Activated effector memory CD4-positive, alpha-beta T cell treated with Interleukin-2 at 50 U/mL for 16 hours (primary cell): ENCODE measurements around the gene GMCL2.
"Not testable (repeated sequence)": the region's sequence is repeated elsewhere in the genome, so short reads cannot be mapped to it uniquely, and the experiment has no call there.

Experiments
- DNase-seq: peaks from one replicate; pipeline ENCODE4 v3.0.0-alpha.2; 2020

Gene GMCL2

DNA sequence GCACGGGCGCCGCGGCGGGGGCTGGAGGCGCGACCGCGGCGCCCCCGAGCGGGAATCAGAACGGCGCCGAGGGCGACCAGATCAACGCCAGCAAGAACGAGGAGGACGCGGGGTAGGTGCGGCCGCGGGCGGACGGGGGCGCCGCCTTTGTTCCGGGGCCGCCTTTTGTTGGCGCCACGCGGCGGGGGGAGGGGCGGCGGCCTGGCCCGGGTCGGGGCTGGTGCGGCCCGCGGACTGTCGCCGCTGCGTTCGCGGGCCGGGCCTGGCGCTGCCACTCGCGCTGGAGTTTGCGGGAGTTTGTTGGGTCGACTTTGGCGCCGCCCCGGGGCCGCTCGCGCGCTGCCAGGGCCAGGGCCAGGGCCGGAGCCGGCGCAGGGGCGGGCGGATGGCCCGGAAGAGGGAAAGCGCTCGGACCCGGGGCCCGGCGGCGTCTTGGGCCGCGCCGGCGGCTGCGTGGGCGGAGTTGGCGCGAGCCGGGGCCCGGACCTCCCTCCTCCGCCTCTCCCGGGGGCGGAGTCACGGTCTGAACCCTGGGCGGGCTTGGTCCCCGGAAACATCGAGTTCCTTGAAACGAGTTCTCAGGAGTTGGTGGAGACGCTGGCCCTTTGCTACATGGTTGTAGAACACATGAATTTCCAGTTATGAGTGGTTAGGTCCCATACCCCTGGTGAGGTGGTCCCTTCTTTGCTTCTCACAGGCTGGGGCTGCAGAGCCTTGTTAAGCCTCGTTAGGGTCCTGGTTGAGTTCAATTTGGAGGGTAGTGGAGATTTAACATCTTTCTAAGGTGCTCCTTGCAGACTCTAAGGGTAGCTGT is 18.0 kb upstream of the GMCL2 start:
- DNase-seq, result peak; percentile 67

DNA sequence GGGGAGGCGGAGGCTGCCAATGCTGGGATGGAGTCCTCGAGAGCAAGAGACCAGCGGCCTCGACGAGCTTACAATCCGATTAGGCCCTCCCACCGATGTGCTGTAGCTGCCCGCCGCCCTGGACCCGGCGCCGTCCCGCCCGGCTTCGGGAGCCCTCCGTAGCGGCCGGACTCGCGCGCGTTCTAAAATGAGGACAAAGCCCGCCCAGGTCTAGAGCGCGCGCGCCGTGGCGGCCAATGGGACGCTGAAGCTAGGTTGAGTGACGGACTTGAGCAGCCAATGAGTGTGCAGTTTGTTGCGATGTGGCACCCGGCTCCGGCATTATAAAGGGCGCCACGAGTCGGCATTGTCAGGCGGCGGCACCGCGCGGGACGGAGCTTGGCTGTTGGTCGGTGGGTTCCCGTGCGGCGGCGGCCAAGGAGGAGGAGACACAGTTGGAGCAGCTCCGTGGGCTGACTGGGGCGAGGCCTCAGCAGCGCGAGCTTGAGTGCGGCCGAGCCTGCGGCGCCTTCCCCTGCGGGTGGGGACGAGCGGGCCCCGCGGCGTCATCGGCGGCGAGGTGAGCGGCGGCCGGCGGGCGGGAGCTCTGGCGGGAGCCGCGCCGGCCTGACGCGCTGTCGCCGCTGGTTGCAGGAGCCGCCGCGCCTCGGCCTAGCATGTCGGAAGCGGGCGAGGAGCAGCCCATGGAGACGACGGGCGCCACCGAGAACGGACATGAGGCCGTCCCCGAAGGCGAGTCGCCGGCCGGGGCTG is 17.2 kb upstream of the GMCL2 start, which contains the start of gene HNRNPAB:
Gene HNRNPAB, plus strand, starts transcription at position 352 of the 753 bp plus-strand sequence. Its CDS starts 305 bp downstream, at position 657.
- peak; percentile 92 for DNase-seq

DNA sequence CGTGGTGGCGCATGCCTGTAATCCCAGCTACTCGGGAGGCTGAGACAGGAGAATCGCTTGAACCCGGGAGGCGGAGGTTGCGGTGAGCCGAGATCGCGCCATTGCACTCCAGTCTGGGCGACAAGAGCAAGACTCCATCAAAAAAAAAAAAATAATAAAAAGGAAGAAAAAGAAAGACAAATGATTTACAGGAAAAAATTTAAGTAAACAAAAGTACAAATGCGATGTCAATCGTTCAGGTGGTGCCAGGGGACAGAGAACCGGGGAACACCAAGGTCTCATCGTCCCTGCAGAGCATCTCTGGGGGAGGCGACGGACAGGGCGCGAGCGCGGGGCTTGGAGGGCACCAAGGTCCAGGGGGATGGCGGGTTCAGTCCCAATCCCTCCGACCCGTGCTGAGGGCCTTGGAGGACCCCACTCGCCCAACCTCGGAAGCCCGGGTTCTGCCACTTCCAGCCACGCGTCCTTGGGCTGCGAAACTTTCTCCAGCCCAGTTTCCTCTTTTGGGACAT is 16.6 kb upstream of the GMCL2 start:
- DNase-seq, result no peak

DNA sequence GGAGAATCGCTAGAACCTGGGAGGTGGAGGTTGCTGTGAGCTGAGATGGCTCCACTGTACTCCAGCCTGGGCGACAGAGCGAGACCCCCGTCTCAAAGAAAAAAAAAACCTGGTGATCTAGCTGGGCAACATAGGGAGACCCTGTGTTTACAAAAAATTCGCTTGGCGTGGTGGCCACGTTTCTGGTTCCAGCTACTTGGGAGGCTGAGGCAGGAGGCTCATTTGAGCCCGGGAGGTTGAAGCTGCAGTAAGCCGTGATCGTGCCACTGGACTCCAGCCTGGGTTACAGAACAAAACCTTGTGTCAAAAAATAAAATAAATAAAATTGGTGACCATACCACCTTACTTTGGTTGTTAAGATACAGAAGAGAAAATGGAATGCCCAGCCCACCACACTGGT is 15.4 kb upstream of the GMCL2 start:
- no peak for DNase-seq

DNA sequence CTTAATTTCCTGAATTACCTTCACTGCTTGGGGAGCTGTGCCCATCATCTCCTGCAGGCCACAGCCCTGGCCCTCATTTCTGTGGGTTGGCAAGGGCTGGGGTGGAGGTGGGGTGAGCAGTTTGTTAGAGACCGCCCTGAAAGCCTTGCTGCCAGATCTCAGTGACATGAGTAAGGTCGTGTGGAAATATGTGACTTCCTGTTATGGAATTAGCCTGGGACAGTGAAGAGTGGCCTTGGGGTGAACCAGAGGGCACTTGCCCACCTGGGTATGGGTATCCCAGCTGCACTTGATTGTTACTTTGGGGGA is 14.7 kb upstream of the GMCL2 start:
- no peak for DNase-seq

DNA sequence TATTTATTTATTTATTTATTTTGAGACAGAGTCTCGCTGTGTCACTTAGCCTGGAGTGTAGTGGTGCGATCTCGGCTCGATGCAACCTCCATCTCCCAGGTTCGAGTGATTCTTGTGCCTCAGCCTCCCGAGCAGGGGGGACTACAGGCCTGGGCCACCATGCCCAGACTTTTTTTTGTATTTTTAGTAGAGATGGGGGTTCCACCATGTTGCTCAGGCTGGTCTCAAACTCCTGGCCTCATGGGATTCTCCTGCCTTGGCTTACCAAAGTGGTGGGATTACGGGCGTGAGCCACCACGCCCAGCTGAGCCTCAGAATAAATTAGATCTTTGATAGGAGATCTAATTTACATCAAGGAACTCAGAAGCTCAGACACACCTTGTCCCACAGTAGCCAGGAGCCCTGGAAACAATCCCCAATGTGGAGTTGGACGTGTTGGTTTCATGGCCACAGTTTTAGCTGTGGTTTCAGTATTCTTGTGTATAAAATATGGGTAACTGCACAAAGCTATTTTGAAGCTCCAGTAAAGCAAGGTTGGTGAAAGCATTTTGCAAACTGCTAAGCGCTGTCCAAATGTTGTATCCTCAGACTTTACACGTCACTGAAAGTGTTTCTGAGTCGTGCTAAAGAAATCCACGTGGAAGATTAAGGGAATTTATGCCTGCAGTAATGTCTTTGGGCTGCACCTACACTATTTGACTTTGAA is 14.2 kb upstream of the GMCL2 start:
- no peak for DNase-seq

DNA sequence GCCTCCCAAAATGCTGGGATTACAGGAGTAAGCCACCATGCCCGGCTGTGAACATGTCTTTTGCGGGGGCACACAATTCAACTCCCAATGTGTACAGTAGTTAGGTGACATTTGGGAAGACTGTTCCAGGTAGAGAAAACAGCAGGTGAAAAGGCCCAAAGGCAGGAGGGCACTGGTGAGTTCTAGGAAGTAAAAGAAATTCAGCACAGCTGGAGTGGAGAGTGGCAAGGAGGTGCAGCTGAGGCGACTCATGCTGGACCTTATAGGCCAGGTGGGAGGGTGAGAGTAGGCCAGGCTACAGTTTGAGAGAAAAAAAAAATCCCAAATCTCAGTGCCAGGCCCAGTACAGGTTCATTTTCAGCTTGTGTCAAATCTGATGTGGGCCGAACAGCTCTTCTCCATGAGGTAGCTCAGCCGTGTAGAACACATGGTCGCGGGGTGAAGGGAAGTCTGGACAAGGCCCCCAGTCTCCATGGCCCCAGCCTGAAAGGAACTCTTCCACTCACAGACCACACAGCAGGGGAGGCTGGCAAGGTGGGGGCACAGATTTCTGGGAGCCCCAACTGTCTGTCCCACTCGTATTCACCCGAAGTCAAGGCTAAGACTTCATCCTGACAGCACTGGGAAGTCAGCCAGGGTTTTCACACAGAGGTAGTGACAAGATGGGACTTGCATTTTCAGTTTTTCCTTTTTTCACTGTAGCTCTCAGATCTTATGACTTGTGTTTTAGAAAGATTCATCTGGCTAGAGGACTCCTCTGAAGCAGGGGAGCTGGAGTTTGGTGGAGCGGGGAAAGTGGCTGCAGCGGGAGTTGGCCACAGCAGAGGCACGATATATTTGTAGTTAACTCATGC is 12.6 kb upstream of the GMCL2 start:
- DNase-seq, result no peak

DNA sequence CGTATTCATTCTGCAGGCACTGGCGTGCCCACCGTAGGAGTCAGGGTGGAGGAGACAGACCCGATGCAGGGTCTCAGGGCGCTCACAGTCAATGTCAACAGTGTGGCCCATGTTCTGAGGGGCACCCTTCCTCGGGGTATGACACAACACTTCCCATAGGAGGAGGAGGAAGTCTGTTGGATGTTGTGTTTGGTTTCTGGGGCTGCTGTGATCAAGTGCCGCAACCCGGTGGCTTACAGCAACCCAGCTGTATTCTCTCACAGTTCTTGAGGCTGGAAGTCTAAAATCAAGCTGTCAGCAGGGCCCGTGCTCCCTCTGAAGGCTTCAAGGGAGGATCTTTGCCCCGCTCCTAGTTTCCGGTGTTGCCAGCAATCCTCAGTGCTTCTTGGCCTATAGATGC is 11.5 kb upstream of the GMCL2 start:
- DNase-seq, result no peak

DNA sequence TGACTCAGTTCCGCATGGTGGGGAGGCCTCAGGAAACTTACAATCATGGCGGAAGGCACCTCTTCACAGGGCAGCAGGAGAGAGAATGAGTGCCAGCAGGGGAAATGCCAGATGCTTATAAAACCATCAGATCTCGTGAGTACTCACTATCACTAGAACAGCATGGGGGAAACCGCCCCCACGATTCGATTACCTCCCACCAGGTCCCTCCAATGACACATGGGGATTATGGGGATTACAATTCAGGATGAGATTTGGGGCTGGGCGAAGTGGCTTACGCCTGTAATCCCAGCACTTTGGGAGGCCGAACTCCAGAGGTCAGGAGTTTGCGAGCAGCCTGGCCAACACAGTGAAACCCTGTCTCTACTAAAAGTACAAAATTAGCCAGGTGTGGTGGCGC is 11.0 kb upstream of the GMCL2 start:
- DNase-seq, result not testable (repeated sequence)

DNA sequence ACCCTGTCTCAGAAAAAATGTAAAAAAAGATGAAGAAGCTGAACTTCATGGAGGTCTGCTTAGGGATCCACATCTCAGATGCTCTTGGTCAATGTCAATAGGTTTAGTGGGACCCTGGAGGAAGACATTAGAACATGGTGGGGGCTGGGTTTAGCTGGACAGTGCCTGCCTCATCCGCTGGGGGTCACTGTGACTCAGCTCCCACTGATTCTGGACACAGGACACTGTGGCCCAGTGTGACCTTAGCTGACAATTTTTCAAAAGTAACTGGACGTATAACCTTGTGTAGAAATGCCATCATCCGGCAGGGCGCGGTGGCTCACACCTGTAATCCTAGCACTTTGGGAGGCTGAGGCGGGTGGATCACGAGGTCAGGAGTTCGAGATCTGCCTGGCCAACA is 9.8 kb upstream of the GMCL2 start:
- DNase-seq, result no peak

DNA sequence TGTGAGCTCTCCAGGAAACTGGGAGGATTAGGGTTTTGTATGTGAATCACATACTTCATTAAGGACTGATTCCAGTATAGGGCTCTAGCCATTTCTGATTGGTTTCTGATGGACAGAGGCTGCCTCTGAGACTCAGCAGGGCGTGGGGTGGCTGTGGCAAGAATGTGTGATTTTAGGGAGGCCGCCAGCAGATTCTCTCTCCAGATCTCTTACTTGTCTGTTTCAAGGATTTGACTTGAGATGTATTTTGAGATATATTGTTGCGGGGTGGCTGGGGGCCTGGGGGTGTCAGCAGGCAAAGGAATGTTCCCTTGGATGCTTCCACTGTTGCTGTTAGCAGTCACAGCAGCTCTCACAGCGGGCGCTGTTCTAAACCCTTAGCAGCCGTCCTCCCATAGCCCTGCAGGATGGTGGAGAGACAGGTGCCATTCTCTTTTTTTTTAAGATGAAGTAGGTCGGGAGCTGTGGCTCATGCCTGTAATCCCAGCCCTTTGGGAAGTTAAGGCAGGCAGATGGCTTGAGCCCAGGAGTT is 9.2 kb upstream of the GMCL2 start:
- DNase-seq, result no peak

DNA sequence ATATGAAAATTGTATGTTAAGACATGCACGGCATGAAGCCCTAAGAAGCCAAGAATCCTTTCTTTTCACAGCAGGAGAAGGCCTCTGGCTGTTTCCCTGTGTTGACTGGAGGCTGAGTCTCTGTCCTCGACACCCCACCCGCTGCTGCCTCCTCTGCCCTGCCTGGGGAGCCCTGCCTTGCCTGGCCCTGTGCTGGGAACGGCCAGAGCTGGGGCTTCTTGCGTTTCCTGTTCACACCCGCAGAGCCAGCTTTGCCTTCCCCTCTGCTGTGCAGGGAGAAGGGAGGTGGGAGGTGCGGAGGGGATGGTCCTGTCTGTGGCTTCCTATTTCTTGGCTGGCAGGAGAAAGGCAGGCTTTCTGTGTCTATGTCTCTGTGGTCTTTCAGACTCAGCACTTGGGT is 6.9 kb upstream of the GMCL2 start:
- no peak for DNase-seq

DNA sequence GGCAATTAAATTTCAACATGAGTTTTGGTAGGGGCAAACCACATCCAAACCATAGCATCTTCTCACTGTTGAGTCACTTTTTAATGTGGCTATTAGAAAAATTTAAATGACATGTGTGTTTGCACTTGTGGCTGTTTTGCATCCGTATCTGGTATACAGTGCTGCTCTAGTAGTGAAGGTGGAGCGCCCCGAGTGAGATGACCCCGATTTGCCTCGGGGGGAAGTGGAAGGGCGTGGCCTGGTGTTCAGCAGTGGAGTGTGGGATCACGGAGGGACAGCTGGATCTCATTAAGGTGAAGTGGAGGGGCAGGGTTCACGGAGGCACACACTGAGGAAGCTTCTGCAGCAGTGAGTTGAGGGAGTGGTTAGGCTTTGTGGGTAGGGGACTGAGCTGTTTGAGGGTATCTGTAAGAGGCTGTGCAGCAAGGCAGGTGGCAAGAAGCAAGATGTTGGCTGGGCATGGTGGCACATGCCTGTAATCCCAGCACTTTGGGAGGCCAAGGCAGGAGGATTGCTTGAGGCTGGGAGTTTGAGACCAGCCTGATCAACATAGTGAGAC is 6.2 kb upstream of the GMCL2 start:
- DNase-seq, result no peak

DNA sequence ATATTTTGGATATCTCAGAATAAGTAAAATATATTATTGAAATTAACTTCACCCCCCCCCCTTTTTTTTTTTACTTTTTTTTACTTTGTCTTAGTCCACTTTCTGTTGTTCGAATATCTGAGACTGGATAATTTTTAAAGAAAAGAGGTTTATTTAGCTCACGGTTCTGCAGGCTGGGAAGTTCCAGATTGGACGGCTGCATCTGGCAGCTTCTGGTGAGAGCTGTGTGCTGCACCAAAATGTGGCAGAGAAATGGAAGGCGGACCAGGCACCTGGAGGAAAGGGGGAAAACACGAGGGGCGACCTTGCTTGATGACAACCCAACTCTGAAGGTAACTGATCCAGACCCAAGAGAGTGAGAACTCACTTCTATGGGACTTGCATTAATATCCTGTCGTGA is 5.6 kb upstream of the GMCL2 start:
- DNase-seq, result no peak

DNA sequence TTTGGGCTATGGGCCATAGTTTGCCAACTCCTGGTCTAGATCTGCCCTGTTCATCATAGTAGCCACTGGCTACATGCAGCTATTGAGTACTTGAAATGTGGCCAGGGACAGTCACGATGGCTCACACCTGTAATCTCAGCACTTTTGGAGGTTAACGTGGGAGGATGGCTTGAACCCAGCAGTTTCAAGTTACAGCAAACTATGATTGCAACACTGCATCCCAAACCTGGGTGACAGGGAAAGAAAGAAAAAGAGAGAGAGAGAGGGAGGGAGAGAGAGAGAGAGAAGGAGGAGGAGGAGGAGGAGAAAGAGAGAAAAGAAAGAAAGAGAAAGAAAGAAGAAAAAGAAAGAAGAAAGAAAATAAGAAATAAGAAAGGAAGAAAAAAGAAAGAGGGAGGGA is 5.1 kb upstream of the GMCL2 start:
- no peak for DNase-seq

DNA sequence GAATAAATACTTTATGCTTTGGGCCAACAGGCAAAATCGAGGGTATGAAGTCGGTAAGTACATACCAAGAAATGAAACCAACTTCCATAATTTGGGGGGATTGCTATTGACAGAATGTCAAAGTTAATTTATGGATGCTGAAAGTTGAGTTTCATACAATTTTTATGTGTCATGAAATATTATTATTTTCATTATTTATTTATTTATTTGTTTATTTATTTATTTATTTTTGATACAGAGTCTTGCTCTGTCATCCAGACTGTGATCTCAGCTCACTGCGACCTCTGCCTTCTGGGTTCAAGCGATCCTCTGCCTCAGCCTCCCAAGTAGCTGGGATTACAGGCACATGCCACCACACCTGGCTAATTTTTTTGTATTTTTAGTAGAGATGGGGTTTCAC is 4.5 kb upstream of the GMCL2 start:
- no peak for DNase-seq

DNA sequence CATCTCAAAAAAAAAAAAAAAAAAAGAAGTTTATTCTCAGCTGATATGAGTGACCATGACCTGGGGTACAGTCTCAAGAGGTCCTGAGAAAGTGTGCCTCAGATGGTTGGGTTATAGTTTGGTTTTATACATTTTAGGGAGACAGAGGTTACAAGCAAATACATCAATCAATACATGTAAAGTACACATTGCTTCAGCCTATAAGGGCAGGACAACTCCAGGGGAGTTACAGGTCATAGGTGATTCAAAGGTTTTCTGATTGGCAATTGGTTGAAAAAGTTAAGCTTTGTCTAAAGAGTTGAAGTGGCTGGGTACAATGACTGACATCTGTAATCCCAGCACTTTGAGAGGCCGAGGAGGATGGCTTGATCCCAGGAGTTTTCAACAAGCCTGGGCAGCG is 2.3 kb upstream of the GMCL2 start:
- DNase-seq, result no peak

DNA sequence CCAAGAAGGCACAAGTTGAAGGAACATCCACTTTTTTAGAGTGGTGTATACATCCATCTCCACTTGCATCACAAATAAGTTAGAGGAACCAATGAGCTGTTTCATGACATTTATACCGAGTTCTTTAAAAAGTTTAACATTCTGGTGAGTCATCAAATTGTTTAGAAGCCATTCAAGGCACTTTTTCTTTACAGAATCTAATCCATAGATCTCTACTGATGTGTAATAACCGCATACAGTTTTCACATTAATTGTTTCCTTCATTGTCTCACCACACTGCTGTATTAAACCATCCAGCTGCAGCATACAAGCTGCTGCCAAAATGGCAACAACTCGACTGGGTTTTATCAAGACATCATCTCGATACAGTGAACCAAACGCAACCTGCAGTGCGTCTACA is 744 bp downstream of the GMCL2 start:
- DNase-seq, result no peak

DNA sequence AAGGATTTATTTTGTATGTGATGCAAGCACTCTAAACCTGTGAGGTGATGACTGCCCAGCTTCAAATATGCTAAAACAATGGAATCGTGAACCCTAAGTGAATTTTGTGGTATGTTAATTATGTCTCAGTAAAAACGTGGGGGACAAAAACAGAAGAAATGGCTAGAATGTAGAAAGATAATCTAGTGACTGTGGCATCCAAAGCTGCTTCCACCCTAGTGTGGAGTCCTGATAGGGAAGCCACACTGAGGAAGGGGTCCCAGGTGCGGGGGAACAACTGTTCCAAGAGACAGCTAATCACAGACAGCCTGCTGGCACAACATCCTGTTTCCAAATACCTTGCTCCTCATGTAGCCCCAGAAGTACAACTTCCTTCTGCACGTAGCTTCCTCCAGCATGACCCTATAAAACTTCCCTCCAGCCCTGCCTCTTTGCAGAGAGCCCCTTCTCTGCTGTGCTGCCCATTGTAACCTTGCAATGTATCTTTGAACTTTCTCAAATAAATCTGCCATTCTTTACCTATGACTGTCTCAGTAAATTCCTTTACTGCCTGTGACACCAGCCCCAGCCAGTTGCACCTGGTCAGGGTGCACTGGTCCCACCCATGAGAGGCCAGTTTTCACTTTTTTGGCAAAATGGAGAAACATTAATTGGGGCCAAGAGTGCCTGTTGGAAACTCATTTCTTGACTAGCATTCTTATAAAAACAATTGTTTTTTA is 4.9 kb downstream of the GMCL2 start:
- no peak for DNase-seq

DNA sequence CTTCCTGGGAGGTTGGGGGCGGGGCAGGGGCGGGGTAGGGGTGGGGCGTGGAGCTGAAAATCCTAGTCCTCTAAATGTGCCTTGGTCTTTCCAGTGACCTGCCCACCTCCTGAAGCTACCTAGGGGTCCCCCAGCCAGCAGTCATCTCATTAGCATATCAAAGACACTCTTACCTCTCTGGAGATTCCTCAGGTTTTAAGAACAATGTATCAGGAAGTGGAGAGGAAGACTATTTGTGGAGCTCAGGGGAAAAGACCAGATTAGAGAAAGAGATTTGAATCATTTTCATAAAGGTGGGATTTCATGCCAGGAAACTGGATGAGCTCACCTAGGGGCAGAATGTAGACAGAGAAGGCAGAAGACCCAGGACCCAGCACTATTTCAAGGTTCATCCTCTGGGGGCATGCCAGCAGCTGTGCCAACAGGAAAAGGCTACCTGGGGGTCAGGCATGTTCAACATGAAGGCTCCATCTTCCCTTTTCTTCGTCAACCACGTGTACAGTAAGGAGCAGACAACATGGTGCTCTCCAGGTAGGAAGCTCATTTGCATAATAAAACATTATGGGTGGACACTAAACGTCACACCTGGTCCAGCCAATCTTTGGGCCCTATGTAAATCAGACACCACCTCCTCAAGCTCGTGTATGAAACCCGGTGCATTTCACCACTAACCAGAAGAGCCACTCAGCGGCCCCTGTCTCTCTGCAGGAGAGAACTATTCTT is 6.9 kb downstream of the GMCL2 start:
- no peak for DNase-seq

DNA sequence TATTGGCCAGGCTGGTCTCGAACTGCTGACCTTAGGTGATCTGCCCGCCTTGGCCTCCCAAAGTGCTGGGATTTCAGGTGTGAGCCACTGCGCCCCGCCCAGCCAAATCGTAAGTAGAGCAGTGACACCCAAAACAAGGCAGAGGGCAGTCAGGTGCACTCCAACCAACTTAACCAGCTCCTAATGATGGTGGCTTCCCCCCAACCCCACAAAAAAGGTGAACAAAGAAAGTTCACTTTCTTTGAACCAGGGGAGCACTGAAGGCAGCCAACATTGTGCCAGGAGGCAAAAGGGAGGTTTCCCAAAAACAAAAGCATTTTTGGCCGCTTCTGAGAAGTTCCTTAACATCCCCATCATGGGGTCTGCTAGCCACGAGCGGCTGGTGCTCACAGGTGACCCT is 9.6 kb downstream of the GMCL2 start:
- DNase-seq, result no peak
